ENCODE results near the gene OGT.
"Not testable (repeated sequence)": the region's sequence is repeated elsewhere in the genome, so short reads cannot be mapped to it uniquely, and the experiment has no call there.

Gene OGT

DNA sequence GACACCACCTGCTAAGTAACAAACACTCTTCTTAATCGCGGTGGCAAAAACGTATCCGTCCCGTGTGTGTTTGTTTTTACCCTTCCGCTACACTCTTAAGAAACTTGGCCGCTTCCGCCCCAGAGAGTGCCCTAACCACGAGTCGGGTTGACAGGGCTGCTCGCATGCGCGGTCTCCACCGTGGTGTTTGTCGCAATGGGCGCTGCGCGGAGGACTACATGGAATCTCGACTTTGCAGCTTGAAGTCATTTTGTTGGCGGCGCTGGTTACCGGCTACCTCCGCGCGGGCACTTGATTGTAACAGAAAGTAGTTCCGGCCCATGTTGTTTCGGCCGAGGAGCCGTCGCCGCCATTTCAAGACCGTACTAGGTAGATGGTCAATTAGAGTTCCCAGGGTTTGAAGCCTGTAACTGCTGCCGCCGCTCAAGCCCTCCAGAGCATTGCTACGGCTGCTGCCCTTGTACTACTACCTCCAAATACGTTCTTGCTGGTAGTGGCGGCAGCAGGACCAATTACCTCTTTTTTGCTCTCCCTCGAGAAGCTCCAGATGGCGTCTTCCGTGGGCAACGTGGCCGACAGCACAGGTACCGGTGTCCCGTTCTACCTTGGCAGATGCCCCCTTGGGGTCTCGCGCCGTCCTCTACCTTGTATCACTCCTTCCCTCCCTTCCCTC is at the start of gene OGT:
Gene OGT (plus strand): TSS at position 352 of the 673 bp plus-strand sequence. CDS start 196 bp downstream, at position 548.
- DNase-seq = peak; percentile 93

DNA sequence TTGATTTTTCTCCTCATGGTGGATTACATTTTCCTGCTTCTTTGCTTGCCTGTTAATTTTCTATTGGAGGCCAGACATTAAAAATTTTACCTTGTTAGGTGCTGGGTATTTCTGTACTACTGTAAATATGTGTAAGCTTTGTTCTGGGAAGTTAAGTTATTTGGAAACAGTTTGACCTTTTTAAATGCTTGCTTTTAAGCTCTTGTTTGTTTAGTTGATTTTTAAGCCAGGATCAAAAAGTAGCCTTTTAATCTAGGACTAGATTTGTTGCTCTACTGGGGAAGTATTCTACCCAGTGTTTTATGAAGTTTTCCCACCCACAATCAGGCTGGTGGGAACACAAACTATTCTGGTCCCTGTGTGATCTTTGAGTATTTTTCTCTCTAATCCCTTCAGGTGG is 45.1 kb upstream of the OGT start:
- no peak for DNase-seq

DNA sequence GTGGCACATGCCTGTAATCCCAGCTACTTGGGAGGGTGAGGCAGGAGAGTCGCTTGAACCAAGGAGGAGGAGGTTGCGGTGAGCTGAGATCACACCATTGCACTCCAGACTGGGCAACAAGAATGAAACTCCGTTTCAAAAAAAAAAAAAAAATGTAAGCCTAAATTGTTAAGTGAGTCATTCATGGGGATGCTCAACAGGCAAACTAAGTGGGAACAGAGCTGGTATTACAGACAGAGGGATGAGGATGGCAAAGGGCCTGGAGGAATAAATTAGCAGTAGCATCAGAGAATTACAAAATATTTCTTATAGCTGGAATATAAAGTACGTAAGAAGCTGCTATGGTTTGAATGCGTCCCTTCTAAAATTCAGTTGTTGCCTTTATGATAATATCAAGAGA is 43.4 kb upstream of the OGT start:
- no peak for DNase-seq

DNA sequence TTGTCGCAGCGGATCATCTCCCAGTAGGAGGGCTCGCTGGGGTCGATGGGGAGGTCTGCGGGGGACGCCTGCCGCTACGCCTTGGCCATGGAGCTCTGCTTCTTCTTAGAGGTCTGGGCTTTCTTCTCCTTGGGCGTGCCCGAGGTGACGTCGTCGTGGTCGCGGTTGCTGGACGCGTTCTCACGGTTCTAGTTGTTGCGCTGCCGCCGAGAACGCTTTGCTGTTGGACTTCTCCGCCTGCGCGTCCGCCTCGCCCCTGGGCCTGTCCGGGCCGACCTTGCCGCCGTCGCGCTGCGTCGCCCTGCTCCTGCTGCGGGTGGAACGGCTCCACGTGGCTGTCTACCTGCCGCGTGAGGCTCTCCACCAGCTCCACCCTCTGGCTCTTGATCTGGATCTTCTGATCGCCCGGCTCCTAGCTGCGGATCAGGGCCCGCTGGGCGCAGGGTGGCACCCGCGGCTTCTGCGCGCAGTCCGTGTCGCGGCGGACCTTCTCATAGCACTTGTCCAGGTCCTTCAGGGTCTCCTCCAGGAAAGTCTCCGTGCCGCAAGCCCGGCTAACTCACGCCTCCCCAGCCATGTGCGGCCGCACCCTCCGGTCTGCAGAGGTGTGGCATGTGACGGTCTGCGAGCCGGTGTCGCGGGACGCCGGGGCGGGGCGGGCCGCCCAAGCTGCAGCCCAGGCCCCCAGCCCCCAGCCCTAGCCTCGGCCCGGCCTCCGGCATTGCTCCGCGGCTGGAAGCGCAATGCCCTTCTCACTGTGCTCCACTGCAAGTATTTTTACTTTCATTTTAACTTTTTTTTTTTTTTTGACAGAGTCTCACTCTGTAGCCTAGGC is 40.5 kb upstream of the OGT start:
- DNase-seq = peak; percentile 42

DNA sequence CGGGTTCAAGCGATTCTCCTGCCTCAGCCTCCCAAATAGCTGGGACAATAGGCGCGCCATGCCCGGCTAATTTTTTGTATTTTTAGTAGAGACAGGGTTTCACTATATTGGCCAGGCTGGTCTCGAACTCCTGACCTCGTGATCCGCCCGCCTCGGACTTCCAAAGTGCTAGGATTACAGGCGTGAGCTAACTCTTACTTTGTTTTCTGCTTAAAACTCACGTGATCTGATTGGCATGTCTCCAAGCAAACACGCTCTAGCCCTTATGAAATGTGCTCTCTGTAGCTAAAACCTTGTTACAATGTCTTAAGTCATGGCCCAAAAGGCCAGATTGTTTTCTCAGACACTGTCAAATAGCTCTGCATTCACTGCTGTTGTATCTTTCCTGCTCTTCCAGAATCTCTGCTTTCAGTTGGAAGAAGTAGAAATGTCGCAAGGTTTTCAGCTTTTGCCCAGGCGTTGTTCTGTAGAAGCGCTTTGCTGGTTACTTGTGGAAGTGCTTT is 39.7 kb upstream of the OGT start:
- DNase-seq = no peak

DNA sequence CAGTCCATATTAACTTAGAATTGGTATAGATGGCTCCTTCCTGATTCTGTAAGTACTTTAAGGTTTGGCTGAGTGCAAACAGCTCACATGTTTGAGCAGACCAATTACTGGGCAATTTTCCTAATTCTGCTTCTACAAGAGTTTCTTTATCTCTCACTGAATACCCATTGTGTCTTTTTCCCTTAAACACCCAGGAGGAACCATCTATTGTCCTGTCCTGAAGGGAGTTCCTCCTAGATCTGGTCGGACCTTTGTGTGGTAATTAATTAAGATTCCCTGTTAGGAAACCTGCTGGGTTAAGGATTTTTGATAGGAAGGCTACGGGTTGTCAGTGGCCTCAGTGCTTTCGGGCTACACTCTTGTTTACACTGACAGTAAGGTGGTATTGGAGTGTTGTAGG is 36.9 kb upstream of the OGT start:
- DNase-seq = not testable (repeated sequence)

DNA sequence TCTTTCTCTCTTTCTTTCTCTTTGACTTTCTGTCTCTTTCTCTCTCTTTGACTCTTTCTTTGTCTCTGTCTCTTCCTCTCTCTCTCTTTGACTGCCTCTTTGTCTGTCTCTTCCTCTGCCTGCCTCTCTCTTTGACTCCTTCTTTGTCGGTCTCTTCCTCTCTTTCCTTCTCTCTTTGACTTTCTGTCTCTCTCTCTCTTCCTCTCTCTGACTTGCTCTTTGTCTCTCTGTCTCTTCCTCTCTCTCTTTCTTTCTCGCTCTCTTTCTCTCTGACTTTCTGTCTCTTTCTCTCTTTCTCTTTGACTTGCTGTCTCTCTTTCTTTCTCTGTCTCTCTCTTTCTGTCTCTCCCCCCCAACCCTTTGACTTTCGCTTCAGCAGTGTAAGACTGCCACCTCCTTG is 36.4 kb upstream of the OGT start:
- no peak for DNase-seq

DNA sequence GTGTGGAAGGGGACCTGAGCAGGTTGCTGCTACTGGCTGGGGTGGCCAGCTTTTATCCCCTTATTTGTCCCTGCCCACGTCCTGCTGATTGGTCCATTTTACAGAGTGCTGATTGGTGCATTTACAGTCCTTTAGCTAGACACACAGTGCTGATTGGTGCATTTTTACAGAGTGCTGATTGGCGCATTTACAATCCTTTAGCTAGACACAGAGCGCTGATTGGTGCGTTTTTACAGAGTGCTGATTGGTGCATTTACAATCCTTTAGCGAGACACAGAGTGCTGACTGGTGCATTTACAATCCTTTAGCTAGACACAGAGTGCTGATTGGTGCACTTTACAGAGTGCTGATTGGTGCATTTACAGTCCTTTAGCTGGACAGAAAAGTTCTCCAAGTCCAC is 30.8 kb upstream of the OGT start:
- not testable (repeated sequence) for DNase-seq

DNA sequence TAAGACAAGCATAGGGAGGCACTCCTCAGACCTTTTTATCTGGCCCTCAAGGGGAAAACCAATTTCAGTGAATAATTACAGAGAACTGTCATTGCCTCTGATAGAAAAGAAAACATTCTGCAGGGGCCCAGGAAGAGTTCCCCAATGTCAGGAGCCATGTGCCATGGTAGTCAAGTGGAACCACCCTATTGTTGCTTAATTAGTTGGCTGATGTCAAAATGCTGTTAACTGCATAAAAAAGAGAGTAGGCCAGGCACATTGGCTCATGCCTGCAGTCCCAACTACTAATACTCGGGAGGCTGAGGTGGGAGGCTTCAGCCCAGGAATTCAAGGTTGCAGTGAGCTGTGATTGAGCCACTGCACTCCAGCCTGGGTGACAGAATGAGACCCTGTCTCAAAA is 28.6 kb upstream of the OGT start:
- DNase-seq = no peak

DNA sequence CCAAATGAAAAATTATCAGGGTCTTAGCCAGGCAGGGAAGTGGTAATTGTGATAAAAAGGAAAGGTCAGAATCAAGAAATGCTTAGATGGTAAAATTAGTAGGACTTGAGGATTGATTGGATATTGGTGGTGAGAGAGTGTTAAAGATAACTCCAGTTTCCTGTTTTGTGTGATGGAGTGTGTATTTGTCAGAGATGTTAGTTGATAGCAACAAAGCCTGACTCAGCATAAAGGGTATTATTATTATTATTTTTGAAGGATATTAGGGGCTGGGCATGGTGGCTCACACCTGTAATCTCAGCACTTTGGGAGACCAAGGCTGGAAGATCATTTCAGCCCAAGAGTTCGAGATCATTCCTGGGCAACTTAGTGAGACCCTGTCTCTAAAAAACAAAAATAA is 23.6 kb upstream of the OGT start:
- DNase-seq = no peak

DNA sequence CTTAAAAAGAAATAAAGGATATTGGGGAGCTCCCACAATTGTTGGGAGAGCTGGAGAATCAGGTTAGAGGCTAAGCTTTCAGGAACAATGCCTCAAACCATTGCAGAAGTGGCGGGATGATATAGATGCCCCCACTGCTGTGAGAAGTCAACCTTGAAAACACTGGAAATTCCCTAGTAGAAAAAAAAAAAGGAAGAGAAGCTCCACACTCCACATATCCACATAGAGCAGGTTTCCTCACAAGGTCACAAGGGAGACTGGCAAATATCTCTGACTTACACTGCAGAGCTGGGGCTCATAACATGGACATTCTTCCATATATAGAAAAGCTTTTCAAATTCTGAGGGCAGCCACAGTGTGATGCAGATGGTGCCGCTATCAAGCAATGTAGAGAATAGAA is 22.7 kb upstream of the OGT start:
- DNase-seq = no peak

DNA sequence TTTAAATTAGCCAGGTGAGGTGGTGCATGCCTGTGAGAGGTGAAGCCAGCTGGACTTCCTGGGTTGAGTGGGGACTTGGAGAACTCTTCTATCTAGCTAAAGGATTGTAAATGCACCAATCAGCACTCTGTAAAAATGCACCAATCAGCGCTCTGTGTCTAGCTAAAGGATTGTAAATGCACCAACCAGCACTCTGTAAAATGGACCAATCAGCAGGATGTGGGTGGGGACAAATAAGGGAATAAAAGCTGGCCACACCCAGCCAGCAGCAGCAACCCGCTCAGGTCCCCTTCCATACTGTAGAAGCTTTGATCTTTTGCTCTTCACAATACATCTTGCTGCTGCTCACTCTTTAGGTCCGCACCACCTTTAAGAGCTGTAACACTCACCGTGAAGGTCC is 19.2 kb upstream of the OGT start:
- DNase-seq = not testable (repeated sequence)

DNA sequence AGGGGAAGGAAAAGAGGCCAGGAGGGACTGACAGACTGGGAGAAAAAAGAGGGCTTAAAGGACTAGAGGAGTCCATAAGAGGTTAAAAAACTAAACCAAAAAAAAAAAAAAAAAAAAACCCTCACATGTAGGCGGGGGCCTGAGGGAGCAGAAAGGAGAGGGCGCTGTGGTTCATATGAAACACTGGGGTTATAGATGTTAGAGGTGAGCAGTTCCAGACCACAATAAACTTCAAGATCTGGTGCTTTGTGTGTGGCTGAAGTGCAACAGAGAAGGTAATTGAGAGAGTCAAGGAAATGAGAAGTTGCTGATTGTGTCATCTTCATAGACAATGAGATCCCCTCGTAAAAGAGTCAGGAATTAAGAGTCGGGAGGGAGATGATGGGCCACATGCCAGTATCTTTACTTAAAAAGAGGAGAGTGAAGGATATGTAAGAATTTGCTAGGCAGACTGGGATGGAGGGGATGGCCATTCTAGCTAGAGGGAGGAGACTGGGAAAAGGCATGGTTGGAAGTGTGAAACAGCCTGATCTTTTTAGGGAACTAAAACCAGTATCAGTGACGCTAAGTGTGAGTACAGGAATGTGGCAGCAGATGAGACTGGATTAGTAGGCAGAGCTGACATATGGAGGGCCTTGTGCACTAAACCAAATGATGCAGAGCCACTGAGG is 18.4 kb upstream of the OGT start:
- DNase-seq = peak; percentile 19

DNA sequence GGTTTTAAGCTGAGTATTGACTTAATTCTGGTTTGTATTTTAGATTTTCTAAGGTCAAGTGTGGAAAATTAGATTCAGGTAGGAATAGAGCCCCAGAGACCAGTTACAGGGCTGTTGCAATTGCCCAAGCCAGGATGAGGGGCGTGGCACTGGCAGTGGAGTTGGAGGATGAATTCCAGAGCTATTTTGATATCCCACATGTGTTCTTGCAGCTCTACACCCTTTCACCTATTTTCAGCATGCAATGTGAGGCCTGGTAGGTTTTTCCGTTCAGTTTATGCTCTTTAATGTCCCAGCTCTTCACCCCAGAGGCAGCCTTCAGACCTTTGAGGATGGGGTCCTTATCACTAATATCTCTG is 17.9 kb upstream of the OGT start:
- DNase-seq = no peak

DNA sequence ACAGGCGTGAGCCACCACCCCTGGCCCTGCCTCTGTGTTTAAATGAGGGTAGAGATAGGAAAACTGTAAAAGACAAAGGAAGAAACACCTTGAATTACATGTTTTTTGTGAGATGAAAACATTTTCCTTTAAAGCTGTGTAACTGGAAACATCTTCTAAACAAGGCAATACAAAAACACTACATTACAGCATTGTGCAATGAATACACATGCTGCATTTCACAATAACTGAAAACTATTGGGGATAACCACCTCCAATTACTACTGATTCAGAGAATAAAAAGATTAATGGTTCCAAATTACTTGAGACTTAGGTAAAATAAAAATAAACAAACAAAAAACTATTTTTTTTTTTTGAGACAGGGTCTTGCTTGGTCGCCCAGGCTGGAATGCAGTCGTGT is 7.6 kb upstream of the OGT start:
- DNase-seq = no peak

DNA sequence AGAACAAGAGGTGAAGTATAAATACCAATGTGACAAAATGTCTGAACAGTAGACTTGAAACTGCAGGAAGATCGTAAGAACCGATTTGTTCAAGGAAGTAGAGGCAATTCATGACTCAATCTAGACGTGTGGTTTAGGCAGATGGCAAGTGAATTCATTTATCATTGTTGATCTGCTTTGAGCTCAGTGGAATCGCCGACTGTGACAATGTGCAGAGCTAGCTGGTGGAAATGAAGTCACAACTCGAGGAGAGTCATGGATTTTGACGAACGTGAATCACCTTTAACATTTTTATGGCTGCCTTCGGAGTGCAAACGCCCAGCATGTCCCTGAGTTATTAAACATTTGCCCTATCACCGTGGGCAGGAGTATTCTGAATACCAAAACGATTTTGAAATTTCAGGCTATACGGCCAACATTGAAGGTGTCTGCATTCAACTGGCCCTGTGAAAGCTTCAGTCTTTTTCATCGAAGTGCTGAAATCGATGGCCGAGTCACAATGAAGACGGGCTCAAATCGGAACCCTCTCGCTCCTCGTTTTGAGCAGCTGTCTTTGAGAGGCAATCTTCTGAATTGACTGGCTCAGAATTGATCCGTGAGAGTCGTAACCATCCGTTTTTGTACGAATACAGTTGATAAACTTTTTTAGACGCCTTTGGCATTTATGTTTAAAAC is 689 bp upstream of the OGT start:
- peak; percentile 60 for DNase-seq

DNA sequence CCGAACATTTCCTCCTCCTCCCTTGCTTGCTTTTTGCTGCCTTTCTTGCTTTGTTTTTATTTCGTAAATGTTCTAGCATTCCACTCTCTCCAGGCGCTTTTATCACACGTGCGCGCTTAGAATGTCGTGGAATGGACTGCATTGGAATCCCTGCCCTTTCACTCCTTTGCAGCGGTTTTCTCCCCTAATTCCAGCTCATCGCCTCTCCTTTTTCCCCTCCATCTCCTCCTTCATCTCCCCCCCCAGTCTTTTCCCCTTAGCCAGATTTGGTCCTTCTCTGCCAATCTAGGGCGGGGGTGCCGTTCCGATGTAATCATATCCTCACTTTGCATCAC is 579 bp downstream of the OGT start:
- DNase-seq = no peak

DNA sequence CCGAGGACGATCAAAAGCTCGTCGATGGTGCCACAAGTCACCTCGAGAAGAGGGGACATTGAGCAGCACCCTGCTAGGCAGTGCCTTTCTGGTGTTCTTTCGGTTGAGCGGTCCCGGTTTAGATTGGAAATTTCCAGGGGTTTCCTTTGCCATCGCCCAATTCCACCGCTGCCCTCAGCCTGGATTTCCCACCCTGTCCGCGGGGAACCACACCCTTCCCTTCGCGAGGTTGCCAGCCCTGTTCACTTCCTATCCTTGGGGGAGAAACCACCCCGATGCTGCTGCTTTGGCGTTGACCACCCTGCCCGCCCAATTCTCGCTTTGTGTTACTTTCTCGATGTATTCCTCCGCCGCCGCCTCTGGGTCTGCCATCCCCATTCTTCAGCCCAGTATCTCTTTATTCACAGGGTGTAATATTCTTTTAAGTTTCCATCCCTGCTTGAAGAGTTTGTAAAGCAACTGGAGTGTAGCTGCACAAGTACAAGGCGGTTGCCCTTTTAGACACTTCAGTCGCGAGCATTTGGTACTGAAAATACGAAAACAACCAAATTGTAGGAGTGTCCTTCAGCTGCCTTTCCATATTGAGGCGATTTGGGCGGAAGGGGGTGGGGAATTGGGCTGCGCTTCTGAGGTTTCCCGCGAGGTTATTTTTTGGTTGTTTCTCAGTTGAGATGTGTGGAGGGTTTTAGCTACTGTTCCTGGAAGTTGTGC is 1.1 kb downstream of the OGT start:
- peak; percentile 65 for DNase-seq

DNA sequence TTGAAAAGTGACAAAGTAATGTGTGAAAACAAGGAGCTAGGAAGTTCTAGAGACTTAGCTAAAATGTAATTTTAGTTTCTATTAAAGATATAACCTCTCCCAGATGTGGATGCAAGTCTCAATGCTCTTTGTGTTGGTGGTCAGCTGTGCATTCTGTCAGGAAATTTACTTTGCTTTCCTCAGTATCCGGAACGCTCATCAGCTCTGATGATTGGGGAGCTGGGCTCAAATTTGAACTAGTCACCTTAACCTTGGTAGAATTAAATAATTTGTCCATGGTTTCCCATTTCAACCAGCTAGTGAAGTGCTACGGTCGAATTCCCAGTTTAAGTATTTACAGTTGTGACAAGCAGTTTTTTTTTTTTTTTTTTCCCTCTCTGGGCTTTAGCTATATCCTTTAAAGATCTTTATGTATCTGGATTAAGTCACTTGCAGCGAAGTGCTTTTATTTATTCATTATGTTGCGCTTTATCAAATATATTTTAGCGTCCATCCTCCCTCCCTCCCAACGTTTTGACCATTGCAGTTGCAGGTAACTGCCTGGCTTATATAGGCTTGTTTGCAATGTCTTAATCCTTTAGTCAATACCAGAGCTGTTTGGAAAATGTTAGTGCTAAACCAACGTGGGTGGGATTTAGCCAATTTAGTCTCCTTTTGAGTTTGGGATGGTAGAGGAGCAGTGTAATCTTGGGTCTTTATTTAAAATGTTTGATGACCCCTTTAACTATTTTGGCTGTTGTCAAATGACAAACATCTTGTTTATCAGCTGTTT is 2.1 kb downstream of the OGT start:
- DNase-seq = no peak

DNA sequence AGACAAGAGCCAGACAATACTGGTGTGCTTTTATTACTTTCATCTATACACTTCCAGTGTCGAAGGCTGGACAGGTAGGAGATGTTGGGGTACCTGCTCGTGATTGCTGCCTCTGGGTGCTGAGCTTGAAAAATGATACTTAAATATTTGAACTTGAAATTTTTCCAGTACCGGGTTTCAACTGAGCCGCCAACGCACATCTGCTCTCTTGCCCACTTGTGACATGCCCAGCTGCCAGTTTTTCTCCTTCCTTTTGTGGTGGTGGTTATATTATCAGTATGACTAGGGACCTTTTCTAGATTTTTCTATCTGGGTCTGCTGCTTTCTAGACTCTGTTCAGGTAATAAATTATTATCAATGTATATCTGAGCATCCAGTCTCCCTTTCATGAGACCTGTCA is 3.4 kb downstream of the OGT start:
- DNase-seq = peak; percentile 50

DNA sequence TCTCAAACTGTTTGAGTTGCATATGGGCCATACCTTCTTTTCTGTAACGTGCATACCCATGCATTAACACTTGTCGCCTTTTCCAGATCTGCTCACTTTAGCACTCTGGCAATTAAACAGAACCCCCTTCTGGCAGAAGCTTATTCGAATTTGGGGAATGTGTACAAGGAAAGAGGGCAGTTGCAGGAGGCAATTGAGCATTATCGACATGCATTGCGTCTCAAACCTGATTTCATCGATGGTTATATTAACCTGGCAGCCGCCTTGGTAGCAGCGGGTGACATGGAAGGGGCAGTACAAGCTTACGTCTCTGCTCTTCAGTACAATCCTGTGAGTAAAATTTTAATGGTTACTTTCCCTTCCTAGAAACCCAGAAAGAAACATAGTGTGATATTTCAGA is 4.8 kb downstream of the OGT start:
- no peak for DNase-seq

DNA sequence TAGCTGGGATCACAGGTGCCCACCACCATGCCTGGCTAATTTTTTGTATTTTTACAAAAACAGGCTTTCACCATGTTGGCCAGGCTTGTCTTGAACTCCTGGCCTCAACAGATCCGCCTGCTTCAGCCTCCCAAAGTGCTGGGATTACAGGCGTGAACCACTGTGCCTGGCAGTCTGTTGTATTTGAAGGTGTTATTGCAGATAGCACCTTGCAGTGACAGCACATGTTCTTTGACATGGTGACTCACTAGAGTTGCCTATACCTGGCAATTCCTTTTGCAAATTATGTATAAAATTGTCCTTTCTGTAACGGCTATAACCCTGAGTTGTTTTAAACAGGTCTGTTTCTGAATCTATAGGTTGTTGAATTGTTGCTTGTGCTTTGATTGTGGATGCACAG is 7.9 kb downstream of the OGT start:
- no peak for DNase-seq

Measured in activated naive CD4-positive, alpha-beta T cell treated with Interleukin-2 at 50 U/mL for 16 hours (primary cell).